HG03432 (cell line): Measurements from ENCODE around the gene GLOD5.

Experiments
- ATAC-seq: cut with Tn5 transposase; IDR thresholded peaks from one replicate; pipeline ENCODE4 v1.9.1; 2021; ENCODE audit warnings: mild to moderate bottlenecking, moderate library complexity; ENCODE audit not compliant: unreplicated experiment

Gene GLOD5

DNA sequence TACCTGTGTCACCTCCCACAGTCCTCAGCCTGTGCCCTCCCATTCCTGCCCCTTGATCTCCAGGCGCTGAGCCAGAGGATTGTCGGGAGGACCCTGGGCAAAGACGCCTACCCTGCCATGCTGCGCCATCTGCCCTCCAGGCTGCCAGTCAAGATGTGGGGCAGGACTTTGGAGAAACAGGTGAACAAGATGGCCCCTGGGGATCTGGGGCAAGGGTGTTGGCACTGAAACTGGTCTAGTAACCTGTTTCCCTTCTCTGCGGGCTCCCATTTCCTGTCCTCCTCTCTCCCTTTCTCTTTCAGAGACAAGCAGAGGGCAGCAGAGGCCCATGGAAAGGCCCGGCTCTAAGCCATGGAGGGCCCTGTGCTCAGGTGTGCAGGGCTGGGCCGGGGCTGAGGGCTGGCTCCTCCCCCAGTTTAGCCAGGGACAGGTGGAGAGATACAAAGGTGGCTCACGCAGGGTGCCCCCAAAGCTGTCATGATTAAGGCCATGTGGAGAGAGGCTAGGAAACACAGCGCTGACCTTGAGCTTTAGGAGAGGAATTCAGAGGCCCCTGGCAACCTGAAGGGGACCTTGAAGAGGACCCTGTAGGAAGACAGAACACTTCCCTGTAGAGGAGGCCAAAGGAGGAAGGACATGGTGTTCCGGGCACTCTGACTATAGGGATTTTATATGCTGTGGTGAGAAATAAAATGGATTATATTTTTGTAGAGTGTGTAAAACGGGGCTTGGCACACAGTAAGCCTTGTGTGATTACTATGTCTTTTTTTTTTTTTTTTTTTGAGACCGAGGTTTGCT lies at the start of gene GLOD5:
Gene GLOD5 (plus strand): TSS at position 74 of the 798 bp plus-strand sequence. CDS start 44 bp downstream, at position 118.
- no peak for ATAC-seq

DNA sequence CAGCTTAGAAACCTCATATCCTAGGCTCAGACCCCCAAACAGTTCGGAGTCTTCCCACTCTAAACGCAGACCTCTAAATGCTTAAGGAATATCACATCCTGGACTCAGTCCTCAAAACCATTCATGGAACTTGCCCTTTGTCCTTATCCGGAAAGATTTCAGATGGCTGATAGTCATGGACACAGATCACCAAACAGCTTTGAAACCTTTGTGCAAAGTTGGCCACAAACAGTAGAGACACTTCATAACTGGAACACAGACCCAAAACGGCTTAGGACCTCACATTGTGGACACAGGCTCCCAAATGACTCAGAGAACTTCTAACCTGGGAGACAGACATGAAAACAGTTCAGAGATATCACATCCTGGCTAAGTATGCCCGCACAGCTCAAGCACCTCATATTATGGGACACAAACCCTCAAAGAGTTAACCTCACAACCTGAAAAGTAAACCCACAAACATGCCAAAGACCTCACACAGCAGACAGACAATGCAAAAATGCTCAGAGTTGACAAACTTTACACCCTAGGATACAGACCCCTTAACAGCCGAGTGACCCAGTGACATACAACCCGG lies 49.5 kb upstream of the GLOD5 start:
- ATAC-seq = no peak

DNA sequence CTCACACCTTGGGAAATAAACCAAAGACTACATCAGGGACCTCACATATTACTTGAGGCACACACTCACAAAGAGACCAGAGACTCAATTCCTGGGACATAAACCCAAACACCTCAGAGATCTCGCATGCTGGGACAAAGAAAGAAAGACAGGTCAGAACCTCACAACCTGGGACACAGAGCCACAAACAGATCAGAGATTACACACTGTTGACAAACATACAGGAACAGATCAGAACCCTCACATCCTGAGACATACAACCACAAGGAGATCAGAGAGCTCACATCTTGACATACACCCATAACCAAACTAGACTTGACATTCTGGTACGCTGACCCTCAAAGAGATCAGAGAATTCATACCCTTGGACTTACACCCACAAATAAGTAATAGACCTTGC lies 47.7 kb upstream of the GLOD5 start:
- ATAC-seq = no peak

DNA sequence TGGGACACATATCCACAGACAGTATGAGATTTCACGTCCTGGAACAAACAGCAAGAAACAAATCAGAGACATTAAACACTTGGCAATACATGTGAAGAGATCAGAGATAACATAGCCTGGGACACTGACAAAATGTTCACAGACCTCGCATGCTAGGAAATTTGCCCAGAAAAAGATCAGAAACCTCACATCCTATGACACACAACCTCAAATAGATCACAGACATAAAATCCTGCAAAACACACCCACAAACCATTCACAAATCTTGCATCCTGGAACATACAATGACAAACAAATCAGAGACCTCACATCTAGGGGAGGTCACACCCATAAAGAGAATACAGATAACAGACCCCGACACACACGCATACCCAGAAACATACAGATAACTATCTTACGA lies 47.0 kb upstream of the GLOD5 start:
- no peak for ATAC-seq

DNA sequence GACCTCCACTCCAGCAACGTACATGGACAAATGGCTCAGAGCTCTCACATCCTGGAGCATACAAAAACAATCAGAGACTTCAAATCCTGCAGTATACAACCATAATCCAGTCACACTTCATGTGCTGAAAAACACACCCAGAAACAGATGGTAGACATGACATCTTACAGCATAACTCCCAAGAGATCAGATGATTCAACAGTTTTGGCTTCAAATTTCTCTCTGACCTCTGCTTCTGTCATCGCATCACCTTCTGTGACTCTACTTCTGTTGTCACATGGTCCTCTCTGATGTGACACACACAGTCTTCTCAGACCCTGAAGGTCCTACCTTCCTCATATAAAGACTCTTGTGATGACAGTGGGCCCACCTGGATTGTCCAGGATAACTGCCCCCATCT lies 46.5 kb upstream of the GLOD5 start:
- no peak for ATAC-seq

DNA sequence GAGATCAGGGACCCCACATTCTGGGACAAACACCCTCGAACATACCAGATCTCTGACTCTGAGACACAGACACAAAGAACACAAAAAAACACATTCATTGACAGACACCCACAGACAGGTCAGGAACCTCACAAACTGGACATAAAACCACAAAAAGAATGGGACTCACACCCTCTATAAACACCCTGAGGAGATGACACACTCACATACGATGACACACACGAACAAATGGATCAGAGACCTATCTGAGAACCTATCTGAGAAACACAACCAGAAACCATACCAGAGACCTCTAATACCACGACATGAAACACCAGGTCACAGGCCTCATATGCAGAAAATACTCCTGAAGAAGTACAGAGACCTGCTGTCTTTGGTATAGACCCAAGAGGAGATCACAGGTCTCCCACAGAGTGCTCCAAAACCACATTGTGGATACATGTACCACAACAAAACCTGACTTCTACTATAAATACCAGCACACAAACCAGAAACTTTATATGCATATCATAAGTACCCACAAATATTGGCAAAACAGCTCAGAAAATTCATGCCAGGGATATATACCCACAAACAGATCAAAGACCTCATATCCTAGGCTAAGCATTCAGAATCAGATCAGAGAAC lies 45.6 kb upstream of the GLOD5 start:
- ATAC-seq = no peak

DNA sequence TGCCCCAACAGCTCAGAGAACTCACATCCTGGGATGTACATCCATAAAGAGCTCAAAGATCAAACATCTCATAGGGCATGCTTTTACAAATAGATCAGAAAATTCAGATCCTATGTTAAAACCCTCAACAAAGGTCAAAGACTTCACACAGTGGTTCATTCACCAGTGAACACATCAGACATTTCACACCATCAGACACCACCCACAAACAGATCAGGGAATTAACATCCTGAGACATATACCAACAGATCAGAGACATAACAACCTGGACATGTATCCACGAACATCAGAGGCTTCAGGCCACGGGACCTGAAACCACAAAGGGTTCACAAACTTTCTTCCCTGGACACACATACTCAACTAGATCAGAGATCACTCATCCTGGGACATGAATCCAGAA lies 41.6 kb upstream of the GLOD5 start:
- ATAC-seq = no peak

DNA sequence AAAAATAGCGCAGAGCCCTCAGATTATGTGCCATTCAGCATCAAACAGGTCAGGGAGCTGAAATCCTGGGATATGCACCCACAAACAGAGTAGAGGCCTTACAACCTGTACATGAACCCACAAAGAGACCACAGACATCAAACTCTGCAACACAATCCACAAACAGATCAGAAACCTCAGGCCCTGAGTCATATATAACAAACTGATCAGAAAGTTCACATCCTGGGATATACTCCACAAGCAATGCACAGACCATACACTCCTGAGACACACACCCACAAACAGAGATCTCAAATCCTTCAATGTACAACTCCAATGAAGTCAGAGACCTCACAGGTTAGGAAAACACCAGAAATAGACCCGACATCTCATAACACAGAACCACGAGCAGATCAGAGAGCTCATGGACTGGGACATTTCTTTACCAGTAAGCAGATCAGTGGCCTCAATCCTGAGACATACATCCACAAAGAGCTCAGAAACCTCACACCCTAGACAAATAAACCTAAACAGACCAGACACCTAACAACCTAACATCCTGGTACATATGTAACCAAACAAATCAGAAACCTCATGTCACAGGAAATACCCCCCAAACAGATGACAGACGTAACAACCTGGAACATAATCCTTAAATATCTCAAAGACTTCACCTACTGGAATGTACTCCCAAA lies 40.8 kb upstream of the GLOD5 start:
- no peak for ATAC-seq

DNA sequence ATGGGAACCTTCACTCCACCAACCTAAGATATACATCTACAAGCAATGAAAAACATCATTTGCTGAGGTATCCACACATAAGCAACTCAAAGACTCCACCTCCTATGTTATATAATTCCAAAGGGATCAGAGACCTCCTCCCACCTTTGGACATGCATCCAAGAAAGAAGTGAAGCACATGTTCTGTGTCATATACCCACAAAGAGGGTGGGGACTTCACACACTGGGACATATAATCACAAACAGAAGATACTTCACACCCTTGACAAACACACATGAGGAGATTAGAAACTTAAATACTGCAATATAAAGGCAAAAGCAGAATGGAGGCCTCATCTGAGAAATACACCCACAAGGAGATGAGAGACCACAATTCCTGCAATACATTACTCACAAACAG lies 39.6 kb upstream of the GLOD5 start:
- ATAC-seq = no peak

DNA sequence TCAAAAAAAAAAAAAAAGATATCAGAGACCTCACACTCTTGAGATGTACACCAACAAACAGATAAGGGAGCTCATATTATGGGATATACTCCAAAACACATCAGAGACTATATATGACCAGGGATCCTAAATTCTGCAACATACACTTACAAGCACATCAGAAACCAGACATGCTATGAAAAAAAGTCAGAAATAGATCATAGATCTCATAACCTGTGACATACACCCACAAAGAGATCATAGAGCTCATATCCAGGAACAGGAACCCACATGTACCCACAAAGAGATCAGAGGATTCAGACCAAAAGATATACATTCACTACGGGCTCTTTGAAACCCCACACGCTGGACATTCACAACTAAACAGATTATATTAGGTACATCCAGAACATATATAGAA lies 35.0 kb upstream of the GLOD5 start:
- ATAC-seq = no peak

DNA sequence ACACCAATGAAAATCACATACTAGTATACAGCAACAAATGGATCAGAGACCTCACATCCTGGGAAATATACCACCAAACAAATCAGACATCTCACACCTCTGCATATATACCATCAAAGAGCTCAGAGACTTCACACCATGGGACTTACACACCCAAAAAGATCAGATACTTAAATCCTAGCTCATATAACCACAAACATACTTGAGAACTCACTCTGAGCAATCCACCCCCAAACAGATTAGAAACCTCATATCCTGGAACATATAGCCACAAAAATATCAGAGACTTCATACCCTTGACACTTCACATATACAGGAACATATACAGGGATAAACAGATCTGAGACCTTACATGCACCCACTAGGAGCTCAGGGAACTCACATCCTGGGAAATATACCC lies 32.9 kb upstream of the GLOD5 start:
- ATAC-seq = no peak

DNA sequence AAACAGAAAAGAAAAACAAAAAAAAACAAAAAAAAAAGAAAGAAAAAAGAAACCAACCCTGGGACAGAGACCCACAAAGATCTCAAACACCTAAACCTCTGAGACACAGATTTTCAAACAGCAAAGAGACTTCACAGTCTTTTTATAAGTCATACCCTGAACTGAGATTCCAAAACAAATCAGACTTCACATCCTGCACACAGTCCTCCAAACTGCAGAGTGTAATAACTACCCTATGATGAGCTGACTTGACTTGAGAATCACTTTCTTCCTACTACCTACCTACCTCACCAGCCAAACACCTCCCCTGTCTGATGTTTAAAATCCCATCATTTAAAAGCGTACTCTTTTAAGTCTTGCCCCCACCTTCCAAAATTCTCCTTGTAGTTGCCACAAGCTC lies 25.2 kb upstream of the GLOD5 start:
- ATAC-seq = no peak

DNA sequence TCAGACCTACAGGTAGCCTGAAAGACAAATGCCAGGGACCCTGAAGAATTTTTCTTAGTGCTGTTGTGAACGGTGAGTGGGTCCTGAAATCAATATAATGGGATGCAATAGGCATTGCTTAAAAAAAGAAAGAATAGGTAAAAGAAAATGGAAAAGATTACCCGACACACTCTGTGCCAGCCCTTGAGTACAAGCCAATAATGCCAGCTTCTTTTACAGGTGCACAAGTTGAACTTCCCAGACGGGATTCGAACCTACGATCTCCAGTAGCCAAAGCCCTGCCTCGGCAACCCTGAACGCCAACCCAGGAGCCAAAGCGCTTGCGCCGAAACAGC lies 24.7 kb upstream of the GLOD5 start:
- no peak for ATAC-seq

DNA sequence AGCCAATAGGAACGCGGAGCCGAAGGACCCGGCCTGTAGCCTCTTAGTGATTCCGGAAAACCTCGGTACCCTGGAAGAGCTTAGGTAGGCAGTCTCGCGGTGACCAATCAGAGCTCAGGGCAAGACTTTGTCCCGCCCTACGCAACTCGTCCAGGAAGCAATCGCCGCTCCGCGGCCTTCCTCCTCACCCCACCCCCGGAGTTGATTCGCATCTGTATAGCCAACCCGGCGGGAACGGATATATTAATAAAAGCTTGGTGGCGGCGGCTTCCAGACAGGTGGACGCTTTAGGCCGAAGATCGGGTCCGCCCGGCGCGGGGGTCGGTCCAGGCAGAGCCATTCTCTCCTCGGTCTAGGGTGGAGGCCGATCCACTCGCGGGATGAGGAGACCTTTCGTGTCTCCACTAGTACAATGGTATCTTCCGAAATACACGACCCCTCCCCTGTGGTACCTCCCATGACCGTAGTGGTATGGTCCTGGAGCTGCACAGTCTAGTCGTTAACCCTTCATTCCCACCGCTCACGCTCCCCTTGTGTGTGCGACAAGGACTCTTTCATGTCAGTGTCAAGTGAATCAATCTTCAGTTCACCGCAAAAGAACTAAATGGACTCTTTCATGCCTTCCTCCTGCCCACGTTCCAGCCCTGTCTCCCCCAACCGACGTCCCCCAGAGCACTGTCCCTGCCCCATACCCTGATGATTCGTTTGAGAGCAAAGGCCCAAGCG lies 24.2 kb upstream of the GLOD5 start:
- ATAC-seq = peak; percentile 98

DNA sequence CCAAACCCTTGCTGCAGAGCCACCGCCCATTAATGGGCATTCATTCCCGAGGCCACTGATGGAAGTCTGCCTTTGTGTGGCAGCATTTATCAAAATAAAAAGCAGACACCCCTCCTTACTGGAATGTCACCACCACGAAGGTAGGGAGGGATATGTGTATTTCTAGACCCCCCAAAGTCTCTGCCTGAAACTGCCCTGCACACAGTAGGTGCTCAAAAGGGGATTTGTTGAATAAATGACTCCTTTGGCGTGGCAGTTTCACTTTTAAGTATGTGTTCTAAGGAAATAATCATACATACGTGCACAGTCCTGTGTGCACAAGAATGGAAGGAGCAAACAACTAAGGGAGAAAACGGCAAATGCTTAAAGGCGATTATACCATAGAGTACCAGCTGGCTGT lies 23.6 kb upstream of the GLOD5 start:
- no peak for ATAC-seq

DNA sequence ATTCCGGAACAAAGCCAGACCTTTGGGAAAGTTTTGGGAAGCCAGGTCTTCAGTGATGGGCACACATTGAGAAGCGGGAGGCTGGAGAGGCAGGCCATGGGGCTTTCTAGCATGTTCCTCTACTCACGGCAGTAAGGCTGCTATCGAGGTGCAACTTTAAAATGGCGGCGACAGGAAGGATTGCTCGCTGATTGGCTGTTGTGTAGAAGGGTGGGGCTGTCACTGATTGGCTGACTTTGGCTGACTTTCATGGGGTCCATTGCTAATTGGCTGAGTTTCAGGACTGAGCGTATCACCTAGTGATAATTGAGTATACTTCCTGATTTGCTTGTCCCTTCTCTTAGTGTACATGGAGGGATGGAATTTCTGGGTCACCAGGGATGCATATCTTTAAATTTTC lies 19.7 kb upstream of the GLOD5 start:
- no peak for ATAC-seq

DNA sequence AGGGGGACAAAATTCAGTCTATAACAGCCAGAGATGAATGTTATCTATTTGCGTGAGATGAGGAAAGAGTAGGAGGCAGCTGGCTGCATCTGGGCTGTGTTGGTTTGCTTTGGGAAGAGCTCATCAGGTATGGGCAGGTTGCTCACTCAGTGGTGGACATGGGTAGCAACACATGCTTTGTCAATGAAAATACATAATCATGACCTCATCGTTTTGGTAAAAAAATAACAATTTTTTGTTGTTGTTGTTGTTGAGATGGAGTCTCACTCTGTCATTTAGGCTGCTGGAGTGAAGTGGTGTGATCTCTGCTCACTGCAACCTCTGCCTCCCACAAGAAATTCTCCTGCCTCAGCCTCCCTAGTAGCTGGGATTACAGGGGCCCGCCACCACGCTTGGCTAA lies 16.3 kb upstream of the GLOD5 start:
- ATAC-seq = no peak

DNA sequence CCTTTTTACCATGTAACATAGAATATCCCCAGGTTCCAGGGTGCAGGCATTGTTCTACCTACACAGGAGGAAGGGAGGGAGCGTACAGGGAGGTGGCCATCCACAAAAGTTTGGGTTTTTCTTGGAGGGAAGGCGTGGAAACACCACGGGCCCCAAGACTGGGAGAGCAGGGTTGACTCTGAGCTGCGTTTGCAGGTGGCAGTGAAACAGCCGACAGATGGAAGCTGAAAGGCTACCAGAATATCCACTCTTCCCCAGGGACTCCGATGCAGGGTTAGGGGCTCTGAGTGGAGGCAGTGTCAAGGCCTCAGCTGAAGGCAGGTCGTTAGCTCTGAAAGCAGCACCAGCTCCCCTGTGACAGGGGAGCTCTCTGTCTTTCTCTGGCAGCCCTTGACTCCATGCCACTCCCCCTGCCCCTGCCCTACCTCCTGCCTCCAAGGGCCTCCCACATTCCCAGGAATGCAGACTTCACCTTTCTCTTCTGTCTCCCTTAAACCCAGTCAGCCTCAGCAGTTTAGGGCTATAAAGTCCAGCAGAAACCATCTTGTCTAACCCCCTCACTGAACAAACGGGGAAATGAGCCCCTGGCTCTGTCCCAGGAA lies 14.0 kb upstream of the GLOD5 start:
- no peak for ATAC-seq

DNA sequence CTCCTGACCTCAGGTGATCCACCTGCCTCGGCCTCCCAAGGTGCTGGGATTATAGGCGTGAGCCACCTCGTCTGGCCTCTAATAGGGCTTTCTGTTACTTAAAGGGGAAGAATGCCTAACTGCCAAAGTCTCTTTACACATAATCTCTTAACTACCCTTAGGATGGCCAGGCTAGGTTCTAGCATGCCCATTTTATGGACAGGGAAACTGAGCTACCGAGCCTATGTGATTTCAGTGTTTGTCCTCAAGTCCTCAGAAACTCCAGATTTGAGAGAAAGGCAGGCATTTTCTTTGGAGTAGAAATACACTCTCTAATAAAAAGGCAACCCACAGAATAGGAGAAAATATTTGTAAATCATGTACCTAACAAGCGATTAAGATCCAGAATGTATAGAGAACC lies 12.4 kb upstream of the GLOD5 start:
- no peak for ATAC-seq

DNA sequence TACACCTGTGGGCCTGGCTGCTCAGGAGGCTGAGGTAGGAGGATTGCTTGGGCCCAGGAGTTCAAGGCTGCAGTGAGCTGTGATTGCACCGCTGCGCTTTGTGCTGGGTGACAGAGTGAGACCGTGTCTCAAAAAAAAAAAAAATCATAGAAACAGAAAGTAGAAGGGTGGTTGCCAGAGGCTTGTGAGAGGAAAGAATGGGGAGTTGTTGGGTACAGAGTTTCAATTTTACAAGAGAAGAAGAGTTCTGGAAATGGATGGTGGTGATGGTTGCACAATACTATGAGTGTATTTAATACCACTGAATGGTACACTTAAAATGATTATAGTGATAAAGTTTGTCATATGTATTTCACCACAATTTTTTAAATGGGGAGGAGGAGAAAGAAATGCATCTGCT lies 10.2 kb upstream of the GLOD5 start:
- ATAC-seq = no peak

DNA sequence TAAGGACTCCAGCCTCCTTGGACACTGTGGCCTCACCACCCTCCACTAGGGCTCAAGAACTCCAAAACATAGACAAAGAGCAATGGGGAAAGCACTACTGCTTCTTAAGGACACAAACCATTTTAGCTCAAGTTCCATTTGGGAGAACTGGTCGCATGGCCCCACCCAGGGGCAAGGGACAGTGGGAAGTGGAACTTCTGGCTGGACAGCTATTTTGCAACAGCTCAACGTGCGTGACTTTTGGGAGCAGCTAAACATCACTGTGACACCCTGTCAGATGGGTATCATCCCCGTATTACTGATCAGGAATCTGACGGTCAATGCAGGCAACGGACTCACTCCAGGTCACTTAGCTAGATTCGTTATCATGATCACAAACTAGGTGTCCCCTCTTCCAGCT lies 9.0 kb upstream of the GLOD5 start:
- no peak for ATAC-seq
